Measurements from ENCODE around the gene OSBPL9.

Gene OSBPL9

DNA sequence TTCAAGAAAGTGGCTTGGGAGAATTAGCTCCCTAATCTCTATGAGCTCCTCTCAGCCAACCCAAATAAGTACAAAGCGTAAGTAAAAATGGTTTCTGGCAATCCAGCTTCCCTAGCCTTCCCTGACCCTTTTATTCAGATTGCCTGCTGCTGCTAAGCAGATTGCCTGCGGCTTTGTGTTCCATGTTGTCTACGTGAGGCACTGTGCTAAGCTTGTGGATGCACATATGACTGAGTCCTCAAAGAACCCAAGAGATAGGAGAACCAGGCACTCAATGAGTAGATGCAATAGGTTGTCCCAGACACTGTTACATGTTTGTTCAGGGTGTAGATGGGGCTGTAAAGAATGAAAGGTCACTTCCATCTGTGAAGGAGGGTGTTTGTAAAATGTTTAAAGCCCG is 6.3 kb upstream of the OSBPL9 start:
- DNase-seq: no peak

DNA sequence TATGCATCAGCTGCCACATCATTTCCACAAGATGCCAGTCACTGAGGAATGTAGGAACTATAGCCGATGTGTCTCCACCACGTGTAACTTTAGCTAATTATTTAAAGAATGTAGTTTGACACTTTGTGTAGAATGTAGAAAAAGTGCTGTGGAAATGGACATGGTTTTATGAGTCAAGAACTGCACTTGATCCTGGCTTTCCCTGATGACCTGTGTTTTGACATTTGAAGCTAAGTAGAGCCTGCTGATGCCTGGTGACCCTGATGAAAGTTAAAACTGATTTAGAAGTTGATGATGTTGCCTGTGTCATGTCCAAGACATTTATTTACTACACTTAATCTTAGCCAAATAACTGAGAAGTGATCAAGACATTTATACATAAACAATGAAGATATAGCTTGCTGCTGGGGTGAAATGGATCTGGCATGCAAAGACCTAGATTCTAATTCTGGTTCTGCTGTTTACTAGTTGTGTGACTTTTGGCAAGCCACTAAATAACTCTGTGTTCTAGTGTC is 4.4 kb upstream of the OSBPL9 start:
- no peak for DNase-seq

DNA sequence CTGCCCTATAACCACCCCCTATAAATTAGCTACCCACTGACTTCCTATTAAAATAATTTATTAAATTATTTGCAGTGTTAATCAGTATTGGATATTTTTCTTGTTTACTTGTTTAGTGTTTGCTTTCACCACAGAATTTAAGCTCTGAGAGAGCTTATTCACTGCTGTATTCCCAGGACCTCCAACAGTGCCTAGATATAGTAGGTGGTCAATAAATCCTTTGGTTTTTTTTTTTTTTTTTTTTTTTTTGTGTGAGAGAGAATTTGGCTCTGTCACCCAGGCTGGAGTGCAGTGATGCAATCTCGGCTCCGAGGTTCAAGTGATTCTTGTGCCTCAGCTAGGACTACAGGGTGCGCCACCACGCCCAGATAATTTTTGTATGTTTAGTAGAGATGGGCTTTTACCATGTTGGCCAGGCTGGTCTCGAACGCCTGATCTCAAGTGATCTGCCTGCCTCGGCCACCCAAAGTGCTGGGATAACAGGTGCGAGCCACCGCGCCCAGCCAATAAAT is 1.1 kb upstream of the OSBPL9 start:
- DNase-seq: no peak

DNA sequence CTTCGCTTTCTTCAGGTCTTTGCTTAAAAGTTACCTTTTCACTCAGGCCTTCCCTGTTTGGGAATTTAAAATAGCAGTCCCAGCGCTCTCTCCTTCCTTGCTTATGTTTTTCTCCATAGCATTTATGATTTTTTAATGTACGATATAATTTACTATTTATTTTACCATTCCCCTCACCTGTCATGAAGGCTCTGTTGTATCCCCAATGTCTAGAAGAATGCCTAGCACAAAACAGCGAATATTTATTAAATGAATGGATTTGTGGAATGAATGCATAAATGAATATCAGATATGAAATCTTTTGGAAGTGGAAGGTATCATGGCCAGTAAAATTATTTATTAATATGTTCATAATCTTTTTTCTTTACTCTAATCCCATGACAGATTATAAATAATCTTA is 402 bp upstream of the OSBPL9 start:
- no peak for DNase-seq

DNA sequence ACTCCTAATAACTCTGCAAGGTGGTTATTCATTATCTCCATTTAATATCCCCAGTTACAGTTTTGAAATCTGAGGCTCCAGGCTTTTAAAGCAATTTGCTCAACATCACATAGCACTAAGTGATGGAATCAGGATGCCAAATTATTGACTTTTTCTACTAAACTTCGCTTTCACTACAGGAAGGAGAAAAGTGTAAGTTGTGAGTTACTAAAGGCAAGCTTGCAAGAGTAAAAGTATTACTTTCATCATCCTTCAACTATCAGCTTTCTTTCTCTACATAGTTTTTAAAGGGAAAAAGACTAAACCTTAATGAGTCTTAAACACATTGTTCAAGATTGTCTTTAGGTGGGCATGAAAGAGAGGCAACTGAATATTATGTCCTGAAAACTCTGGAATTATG is 1.8 kb downstream of the OSBPL9 start:
- DNase-seq: no peak

DNA sequence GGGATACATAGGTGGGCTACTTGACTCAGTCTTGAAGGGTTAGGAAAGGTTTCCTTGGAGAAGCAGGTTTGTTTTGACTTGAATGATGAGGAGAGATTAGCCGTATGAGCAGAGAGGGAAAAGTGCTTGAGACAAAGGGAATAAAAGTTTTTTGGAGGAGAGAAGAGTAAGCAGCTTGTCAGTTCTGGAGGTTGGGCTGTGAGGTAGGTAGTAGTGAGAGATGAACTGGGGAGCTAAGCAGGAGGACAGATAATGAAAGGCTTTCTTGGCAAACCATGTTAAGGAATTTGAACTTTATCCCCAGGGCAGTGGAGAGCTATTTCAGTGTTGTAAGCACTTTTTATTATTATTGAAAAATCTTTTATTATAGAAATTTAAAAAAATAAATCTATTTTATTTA is 3.6 kb downstream of the OSBPL9 start:
- no peak for DNase-seq

DNA sequence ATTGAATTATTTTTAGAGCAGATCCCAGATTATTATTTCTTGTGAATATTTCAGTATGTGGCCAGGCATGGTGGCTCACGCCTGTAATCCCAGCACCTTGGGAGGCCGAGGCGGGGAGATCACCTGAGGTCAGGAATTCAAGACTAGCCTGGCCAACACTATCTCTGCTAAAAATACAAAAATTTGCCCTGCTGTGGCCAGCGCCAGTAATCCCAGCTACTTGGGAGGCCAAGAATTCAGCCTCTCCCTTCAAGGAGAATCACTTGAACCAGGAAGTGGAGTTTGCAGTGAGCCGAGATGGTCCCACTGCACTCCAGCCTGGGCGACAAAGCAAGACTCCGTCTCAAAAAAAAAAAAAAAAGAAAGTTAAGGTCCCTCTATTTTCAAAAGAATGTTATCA is 4.3 kb downstream of the OSBPL9 start:
- DNase-seq: no peak

DNA sequence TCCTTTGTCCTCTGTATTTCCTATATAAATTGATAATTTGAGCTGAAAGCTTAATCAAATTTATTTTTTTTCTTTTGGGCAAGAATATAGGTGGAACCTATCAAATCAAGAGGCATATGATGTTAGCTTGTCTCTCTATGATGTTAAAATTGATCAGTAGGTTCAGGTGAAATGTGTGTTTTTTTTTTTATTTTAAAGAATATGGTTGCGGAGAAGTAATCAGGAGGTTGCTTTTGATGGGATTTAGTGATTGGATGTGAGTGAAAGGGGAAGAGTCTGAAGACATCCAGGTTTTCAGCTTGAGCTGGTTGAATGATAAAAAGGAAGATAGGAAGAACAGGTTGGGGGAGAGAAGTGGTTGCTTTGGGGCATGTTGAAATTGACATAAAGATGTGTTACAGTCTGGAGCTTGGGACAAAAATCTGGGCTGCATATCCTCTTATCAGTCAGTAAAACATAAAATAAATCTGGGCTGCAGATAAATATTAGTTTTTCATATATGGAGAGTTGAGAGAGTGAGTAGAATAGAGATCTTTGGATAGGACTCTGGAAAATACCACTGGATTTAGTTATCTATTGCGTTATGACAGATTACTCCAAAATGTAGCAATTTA is 5.1 kb downstream of the OSBPL9 start:
- no peak for DNase-seq

DNA sequence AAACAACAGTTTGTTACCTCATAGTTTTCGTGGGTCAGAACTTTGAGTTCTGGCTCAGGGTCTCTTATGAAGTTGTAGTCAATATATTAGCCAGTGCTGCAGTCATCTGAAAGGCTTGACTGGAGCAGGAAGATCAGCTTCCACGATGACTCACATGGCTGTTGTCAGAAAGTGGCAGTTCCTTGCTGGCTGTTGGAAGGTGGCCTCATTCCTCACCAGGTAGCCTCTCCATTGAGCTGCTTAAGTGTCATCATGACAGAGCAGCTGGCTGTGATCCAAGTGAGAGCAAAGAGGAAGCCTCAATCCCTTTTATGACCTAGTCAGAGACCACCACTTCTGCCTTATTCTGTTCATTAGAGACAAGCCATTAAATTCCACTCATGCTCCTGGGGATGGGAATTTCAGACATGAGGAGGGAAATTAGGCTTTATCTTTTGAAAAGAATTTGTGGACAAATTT is 5.6 kb downstream of the OSBPL9 start:
- DNase-seq: no peak

DNA sequence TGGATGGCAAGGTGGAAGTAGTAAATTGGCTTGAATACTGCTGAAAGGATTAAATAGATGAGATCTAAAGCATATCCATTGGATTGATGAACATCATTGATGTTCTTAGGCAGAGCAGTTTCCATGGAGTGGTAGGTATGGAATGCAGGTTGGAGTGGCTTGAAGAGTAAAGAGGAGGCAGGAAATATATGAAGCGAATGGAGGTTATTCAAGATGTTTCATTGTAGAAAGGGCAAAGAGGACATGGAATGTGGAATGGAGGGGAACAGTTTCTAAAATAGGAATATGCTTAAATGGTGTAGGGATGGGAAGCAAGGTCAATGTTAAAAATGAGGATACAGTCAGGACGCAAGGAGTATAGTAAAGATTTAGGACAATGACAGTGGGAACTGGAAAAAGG is 6.1 kb downstream of the OSBPL9 start:
- no peak for DNase-seq

DNA sequence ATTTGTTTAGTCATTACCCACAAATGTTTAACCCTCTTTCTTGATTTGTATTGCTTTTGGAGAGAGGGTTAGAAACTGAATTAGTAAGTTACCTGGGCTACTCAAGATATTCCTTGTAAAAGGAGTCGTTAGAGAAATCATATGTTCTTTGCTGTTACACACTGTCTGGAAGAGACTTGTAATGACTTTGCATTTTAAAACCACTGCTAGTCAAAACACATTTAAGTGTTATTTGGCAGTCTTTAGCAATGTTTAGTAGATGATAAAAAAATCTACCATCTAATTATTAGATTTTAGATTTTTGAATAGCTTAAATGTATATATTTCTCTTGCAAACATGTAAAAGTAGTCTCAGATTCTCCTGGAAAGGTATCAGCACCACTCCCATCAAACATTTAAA is 6.6 kb downstream of the OSBPL9 start:
- DNase-seq: no peak

DNA sequence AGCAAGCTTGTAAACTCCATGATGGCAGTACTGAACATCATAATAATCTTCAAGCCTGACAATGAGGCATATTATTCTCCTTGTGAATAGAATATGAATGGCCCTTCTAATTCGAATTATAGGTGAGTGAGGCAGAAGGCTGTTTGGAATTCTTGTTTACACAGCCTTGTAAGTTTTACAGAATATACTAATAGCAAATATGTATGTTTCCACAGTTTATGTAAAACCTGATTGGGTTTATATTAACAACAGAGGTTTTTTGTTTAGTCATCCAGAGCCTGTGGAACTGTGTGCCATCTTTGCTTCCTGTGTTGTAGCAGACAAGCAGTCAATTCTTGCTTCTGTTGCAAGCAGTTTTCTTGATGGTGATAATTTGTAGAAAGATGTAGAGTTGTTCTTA is 8.0 kb downstream of the OSBPL9 start:
- no peak for DNase-seq

DNA sequence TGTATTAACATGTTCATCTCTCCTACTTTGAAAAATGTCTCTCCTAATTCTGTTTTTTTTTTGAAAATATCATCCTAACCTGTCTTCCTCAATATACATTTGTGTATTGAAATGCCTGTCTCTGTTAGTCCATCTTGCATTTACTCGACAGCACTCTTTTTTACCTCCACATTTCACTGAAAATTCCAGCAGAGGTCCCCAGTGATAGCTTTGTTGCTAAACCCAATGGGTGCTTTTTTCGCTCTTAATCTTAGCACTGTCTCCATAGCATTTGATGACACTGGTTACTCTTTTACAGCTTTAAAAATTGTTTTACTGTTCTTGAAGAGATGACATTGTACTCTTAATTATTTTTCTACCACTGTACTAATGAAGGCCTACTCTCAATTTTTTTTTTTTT is 10.8 kb downstream of the OSBPL9 start:
- no peak for DNase-seq

DNA sequence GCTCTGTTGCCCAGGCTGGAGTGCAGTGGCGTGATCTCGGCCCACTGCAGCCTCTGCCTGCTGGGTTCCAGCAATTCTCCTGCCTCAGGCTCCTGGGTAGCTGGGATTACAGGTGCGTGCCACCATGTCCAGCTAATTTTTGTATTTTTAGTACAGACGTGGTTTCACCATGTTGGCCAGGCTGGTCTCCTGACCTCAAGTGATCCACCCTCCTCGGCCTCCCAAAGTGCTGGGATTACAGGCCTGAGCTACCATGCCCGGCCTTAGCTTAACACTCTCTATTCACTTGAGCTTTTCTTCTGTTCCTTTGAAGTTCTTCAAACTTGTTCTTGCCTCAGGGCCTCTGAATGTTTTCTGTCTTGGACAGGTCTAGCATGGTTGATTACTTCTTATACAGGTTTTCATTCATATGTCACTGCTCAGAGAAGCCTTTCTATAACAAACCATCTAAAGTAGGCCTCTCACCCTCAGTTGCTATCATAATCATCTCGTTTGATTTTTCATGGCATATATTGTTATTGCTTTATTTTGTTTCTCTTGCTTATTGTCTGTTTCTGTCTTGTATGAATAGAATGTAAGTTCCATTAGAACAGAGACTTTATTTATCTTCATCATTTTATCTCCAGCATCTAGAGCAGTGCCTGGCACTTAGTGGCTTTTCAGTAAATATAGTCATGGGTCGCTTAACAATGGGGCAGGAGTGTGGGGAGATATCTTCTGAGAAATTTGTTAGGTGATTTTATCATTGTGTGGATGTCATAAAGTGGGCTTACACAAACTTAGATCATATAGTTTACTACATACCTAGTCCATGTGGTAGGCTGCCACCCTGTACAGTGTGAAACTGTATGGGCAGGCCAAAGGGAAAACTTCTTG is 12.1 kb downstream of the OSBPL9 start:
- no peak for DNase-seq

DNA sequence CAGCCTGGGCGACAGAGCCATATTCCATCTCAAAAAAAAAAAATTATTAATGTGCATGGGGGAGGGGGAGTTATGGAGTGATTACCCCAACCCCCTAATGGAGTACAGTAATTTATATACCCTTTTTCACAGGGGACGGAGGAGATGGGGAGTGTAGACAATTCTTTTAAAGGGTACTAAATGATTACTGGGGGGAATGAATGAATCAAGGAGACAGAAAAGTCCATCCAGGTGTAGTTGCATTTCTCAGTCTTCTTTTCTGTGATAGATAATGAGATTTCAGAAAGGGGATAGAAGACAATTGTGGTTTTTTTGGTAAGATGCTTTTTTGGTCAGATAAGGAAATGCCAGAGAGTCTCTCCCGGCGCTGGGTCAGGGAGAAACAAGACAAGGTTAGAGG is 13.0 kb downstream of the OSBPL9 start:
- no peak for DNase-seq

DNA sequence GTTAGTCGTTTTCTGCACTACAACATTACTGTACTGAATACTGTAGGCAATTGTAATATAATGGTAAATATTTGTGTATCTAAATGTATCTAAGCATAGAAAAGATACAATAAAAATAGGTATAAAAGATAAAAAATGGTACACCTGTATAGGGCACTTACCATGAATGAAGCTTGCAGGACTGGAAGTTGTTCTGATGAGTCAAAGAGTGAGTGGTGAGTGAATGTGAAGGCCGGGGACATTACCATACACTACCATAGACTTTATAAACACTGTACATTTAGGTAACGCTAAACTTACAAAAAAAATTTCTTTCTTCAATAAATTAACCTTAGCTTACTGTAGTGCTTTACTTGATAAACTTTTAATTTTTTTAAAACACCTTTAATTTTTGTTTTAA is 13.5 kb downstream of the OSBPL9 start:
- DNase-seq: no peak

DNA sequence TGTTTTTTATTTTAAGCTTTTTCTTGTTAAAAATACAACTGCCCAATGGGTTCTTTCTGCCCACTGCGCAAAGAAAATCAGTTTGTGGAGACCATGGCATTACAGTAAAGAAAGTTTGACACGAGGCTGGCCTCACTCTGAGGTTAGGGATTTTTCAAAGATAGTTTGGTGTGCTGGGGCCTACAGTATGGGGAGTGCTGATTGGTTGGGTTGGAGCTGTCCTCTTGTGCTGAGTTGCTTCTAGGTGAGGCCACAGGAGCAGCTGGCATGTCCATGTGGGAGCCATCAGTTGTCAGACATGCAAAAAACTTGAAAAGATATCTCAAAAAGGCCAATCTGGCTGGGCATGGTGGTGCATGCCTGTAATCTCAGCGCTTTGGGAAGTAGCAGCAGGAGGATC is 14.0 kb downstream of the OSBPL9 start:
- DNase-seq: no peak

DNA sequence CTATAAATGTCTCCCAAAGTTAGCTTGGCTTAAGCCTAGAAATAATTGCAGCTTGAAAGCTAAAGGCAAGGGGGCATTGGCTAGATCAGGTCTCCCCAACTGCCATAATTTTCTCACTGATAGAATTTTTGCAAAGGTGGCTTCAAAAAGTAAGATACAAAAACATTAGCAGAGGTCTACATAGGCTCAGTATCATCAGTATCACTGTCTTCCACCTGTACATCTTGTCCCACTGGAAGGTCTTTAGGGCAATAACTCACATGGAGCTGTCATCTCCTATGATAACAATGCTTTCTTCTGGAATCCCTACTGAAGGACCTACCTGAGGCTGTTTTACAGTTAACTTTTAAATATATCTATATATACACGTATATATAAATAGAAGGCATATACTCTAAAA is 14.9 kb downstream of the OSBPL9 start:
- no peak for DNase-seq

DNA sequence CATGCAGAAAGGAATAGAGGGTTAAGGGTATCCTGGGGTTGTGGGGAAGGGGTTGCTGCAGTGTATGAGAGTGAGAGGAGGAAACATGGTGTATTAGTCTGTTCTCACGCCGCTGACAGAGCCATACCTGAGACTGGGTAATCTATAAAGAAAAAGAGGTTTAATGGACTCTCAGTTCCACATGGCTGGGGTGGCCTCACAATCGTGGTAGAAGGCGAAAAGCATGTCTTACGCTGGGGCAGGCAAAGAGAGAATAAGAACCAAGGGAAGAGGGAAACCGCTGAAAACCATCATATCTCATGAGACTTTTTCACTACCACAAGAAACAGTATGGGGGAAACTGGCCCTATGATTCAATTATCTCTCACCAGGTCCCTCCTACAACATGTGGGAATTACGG is 17.7 kb downstream of the OSBPL9 start:
- DNase-seq: no peak

DNA sequence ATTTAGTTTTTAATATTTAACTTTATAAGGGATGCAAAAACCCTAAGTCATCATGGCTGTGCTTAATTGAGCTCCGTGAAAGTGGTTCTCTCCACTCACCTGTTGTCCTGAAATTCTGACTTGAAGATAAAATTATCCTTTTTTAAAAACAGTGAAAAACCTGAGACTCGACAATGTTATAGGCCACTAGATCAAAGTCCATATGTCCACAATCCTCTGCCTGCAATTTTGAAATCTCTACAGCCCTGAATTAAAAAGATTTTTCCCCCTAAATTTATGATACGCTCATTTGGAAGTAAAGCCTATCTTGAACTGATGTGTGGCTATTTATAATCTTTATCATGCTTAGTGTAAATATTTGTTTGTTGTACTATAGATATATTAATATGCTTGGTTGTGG is 18.7 kb downstream of the OSBPL9 start:
- no peak for DNase-seq

DNA sequence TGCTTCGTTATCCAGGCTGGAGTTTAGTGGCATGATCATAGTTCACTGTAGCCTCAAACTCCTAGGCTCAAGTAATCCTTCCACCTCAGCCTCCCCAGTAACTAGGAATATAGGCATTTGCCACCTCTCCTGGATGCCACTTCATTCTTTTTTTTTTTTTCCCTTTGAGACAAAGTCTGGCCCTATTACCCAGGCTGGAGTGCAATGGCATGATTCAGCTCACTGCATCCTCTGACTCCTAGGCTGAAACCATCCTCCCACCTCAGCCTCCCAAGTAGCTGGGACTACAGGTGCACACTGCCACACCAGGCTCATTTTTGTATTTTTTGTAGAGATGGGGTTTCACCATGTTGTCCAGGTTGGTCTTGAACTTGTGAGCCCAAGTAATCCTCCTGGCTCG is 19.3 kb downstream of the OSBPL9 start:
- no peak for DNase-seq

DNA sequence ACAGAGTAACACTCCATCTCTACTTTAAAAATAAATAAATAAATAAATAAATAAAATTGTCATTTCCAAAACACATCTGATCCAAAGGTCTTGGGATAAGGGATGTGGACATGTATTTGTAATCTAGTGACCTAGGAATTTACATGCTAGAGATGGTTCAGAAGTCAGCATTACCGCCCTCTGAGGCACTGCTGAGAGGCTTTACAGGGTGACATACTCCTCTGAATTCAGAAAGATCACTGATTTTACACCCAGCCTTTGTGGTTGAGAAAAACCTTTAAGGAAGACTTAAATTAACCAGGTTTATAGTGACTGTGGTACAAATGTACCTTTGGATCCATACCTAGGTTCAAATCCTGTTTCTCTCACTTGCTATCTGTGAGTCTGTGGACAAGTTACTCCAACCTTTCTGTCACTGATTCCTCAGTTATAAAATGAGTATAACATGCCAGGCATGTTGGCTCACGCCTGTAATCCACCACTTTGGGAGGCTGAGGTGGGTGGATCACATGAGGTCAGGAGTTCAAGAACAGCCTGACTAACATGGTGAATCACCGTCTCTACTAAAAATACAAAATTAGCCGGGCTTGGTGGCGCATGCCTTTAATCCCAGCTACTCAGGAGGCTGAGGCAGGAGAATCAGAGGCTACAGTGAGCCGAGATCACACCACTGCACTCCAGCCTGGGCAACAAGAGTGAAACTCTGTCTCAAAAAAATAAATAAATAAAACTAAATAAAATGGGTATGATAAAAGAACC is 20.1 kb downstream of the OSBPL9 start:
- peak in 1 of 2 experiments; percentile 25 for DNase-seq

DNA sequence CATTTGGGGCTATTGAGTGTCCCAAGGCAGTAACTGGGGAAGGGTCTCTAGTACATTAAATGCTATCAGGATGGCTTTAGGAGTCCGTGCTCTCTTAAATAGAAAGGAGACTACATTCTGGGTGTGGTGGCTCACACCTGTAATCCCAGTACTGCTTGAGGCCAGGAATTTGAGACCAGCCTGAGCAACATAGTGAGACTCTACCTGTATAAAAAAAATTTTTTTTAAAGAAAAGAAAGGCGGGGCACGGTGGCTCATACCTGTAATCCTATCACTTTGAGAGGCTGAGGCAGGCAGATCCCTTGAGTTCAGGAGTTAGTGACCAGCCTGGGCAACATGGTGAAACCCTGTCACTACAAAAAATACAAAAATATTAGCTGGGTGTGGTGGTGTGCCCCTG is 21.5 kb downstream of the OSBPL9 start:
- DNase-seq: no peak

DNA sequence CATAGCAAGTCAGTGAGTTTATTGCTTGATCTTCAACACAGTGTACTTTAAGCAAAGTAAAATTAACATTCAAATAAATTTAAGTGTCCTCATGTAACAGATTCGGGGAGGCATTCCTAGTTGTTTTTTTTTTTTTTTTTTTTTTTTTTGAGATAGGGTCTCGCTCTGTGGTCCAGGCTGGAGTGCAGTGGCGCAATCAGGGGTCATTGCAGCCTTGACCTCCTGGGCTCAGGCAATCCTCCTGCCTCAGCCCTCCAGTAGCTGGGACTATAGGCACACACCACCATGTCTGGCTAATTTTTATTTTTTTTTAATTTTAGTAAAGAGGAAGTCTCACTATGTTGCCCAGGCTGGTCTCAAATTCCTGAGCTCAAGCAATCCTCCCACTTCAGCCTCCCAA is 22.8 kb downstream of the OSBPL9 start:
- no peak for DNase-seq

Measured in activated T-cell treated with anti-CD3 and anti-CD28 coated beads, Interleukin-2, amount 50 U/mL, for 48 hours (primary cell).